G401 (cell line): ENCODE results near the gene CLN5. TPM values are rescaled to one million over a fixed set of nuclear protein-coding genes. Genes with fewer than 3 reads are reported as not detected.
"Not testable (repeated sequence)": the region's sequence is repeated elsewhere in the genome, so short reads cannot be mapped to it uniquely, and the experiment has no call there.

Experiments
- DNase-seq: peaks from one replicate; pipeline ENCODE4 v3.0.0-alpha.2; 2015; ENCODE audit warnings: low spot score
- in situ Hi-C: cut with HindIII; loops from 2 replicates; pipeline ENCODE4 v1.10.0; 2016; ENCODE audit warnings: low sequenced_read_pairs, mixed read lengths
- total RNA-seq: library from RNA; depleted of rRNA; stranded (reverse); fragments of >200 nt; shearing (Covaris generic); gene quantifications from 2 replicates; pipeline ENCODE4 v1.2.3, GENCODE V29; 2014; rRNA removed

CLN5 gene
- 13.0 and 19.5 TPM in 2 replicates for total RNA-seq

DNA sequence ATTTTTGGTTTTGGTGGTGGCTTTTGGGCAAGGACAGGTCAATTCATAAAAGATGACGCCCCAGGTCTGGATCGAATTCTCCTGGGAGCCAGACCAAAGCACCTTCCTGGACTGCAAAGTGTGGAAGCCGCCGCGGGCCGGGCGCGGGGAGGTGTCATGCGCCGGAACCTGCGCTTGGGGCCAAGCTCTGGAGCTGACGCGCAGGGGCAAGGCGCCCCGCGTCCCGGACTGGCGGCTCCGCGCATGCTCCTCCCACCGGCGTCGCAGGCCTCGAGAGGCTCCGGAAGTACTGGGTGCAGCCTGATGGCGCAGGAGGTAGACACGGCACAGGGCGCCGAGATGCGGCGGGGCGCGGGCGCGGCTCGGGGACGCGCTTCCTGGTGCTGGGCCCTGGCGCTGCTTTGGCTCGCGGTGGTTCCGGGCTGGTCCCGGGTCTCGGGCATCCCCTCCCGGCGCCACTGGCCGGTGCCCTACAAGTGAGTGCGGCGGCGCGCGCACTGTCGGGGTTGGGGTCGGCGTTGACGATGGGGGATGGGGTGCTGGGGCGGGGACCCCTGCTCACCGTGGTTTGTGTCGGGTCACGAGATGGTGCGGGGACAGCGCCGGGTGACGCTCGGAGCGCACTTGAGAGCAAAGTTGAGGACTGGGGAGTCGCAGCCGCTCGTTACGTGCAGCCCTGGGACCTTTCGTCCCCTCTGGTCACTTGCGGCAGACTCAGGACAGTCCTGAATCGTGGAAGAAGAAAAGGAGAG lies at the start of gene CLN5:
CLN5 (plus strand) TSS at position 286 of the 752 bp plus-strand sequence; CDS start at position 304, 18 bp downstream.
- peak; percentile 88 for DNase-seq
- in situ Hi-C loops, result no loop called here

DNA sequence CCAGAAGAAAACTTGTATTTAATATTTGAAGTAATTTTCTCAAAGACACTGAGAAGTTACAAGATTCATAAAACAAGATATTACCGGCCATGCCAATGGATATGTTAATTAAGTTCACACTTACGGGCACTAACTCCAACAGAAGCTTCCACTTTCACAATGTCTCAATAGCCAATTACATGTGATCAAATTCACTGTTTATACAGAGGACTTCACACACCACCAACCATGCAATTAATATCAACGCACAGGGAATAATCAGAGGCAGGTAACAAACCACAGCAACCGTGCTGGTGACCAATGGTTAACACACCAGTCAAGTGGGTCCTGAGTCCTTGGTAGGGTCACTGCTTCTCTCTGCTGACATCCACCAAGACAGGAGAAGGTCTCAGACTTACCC lies 49.5 kb upstream of the CLN5 start:
- in situ Hi-C loops, result no loop called here
- no peak for DNase-seq

DNA sequence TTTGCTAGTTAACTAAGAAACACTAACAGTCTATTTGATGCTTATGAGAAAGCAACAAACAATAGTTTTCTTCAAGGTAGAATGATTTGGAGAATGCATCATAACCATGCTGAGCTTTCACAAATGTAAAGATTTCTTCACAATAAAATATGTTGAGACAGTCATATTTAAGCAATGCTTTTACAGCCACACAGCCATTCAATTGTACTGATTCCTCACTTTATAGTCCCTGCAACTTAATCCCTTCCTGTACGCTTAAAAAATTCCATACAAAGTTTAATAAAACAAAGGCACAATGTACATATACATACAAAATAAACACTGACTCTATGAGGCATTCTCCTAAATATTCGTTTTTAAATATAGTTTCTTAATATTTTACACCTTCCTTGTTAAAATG lies 48.2 kb upstream of the CLN5 start:
- DNase-seq, result no peak
- in situ Hi-C loops, result no loop called here

DNA sequence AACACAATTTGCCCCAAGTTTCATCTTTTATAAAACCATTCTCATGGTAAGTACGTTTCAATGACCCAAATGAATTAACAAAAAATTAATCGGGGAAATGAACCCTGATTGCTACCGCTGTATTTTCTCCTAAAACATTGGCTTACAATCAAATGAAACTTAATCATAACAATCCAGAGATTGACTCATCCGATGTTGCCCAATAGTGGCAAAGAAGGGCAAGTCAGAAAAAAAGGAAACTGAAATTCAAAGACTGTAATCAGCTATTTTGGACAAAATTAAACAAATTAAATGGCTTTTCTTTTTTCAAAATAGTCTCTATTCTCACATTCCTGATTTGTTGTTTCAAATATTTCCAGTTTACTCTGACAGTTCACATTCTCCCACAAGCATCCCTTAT lies 47.4 kb upstream of the CLN5 start:
- DNase-seq, result no peak
- in situ Hi-C loops, result no loop called here

DNA sequence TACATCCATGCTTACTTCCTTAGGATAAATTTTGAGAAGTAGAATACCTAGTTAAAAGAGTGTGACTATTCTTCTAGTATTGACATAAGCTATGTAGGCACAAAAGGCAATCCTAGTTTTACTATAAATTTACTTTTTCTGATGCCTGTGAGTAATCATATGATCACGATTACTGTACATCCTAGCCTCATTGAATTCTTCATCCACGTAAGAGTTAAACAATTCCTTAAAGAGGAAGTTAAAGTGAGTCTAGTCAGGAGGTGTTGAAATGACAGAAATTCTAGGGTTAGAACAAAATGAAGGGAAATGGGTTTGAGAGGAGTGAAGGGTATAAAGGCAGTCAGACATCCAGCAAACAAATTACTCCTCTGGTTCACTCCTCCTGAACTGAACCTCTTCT lies 43.7 kb upstream of the CLN5 start, which contains the start of gene ACOD1:
ACOD1 (plus strand) TSS at position 363 of the 400 bp plus-strand sequence. CDS start 48 bp downstream, outside the sequence.
- in situ Hi-C loops, result no loop called here

DNA sequence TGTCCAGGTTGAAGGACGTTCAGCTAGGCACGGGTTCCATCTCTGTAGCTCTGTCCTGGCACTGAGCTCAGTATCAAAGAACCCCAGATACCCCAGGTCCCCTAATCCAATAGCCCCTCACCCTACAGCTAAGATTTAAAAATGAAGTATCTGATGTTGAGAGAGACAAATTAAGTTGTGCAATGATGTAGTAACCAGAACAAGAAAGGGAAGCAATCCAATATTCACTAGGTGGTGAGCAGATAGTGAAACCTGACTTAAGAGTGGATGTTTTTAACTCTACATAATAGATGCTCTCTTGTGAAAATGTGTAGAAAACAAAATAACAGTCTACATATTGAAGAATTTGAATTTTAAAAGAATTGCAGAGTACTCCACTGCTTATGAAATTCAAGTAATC lies 41.8 kb upstream of the CLN5 start:
- no peak for DNase-seq
- in situ Hi-C loops, result no loop called here

More for the DNA sequence above, 43.7 kb upstream of the CLN5 start, which contains the start of gene ACOD1:
- no peak for DNase-seq

DNA sequence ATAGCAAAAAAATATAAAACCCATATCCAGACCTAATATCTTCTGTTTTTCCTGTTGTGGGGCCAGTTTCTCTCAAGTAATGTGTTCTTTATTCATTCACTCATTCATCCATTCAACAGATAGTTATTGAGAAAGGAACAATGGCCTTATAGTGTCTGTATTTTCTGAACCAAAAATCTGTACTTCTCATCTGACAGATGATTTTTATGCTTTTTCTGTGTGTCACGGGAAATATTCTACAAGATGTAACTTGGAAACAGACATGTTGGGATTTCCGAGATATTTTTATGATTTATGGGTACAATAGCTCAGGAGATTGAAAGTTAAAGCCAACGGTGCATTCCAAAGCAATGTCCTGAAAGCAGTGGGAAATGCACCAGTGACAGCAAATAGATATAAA lies 37.9 kb upstream of the CLN5 start:
- in situ Hi-C loops, result no loop called here

DNA sequence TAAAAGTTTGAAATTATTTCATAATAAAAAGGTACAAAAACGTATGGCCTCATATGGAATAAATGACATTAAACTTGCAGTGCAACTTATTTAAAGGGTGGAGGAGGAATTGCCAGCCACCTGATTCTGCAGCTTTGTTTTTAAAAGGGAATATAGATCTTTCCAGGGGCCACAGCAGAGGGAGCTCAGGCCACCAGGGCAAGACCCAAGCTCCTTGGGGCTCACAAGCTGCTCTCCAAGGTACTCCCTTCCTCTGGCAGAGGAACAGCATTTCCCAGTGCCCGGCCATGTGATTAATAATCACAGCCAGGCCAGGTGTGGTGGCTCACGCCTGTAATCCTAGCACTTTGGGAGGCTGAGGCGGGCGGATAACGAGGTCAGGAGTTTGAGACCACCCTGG lies 37.3 kb upstream of the CLN5 start:
- no peak for DNase-seq
- in situ Hi-C loops, result no loop called here

More for the DNA sequence above, 37.9 kb upstream of the CLN5 start:
- DNase-seq, result no peak

DNA sequence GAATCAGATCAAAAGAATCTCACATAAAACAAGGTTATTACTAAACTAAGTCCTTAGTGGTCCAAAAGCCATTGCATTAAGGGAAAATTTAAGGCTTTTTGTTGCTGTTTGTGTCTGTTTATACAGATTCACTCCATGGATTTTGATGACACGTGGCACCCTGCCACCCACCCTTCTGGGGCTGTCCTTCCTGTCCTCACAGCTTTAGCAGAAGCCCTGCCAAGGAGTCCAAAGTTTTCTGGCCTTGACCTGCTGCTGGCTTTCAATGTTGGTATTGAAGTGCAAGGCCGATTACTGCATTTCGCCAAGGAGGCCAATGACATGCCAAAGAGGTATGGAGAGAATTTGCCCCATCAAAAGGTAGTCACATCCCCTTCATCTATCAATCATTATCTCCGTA lies 36.7 kb upstream of the CLN5 start:
- no peak for DNase-seq
- in situ Hi-C loops, result no loop called here

DNA sequence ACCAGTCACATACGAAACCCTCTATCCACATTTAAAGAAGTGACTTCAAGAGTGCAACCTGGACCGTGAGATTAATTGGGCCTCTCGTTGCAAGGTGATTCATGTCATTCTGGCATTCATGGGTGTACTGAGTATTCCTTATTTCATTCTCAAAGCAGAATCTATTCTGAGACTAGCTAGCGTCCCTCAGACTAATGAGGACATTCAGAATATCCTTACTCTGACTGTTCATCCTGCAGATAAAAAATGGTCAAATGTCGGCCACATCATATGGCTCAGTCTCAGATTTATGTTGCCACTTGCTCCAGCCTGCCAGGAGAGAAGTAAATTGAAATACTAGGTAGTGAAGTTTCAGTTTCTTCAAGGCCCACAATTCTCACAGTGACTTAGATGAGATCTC lies 36.2 kb upstream of the CLN5 start:
- no peak for DNase-seq
- in situ Hi-C loops, result no loop called here

DNA sequence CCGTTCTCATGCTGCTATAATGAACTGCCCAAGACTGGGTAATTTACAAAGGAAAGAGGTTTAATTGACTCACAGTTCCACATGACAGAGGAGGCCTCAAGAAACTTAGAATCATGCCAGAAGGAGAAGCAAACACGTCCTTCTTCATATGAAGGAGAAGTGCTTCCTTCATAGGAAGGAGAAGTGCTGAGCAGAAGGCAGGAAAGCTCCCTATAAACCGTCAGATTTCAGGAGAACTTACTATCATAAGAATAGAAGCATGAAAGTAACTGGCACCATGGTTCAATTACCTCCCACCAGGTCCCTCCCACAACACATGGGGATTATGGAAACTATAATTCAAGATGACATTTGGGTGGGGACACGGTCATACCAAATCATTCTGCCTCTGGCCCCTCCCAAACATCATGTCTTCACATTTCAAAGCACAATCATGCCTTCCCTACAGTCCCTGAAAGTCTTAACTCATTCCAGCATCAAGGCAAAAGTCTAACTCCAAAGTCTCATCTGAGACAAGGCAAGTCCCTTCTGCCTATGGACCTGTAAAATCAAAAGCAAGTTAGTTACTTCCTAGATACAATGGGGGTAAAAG lies 32.9 kb upstream of the CLN5 start:
- DNase-seq, result no peak
- in situ Hi-C loops, result no loop called here

DNA sequence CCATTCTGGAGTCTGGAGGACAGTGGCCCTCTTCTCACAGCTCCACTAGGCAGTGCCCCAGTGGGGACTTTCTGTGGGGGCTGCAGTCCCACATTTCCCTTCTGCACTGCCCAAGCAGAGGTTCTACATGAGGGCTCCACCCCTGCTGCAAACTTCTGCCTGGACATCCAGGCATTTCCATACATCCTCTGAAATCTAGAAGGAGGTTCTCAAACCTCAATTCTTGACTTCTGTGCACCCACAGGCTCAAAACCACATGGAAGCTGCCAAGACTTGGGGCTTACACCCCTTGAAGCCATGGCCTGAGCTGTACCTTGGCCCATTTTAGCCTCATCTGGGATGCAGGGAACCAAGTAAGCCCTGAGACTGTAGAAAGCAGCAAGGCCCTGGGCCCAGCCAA lies 32.1 kb upstream of the CLN5 start:
- in situ Hi-C loops, DNase-seq: not testable (repeated sequence)

DNA sequence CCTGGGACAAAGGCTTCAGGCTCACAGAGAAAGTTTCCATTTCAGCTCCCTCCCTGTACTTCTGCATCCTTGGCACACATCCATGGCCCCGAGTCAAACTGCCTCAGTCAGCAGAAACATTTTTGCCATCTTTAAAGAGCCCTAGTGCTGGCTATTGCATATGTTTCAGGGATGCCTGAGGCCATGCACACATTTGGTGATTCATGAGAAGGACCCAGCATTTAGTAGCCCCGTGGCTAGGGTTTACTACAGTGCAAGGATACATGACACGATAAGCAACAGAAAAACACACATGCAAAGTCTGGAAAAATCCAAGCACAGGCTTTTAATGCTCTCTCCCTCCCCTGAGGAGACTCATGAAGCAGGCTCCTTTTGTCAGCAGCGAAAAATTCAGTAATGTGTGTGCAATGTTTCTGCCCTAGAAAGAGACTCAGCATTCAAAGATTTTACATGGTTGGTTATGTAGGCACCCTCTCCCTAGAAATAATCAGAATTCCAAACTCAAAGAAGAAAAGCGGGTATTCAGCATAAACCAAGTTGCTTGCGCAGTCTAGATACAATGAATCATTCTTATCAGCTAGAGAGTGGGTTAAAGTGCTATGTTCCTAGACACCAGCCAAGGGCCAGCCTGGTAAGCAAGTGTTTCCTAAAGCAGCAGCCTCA lies 26.0 kb upstream of the CLN5 start:
- in situ Hi-C loops, result no loop called here
- DNase-seq, result peak; percentile 74

DNA sequence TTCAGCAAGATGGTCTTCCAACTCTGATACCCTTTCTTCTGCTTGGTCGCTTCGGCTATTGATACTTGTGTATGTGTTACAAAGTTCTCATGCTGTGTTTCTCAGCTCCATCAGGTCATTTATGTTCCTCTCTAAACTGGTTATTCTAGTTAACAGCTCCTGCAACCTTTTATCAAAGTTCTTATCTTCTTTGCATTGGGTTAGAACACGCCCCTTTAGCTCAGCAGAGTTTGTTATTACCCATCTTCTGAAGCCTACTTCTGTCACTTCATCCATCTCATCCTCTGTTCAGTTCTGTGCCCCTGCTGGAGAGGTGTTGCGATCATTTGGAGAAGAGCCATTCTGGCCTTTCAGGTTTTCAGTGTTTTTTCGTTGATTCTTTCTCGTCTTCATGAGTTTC lies 24.9 kb upstream of the CLN5 start:
- in situ Hi-C loops, result no loop called here
- DNase-seq, result no peak

DNA sequence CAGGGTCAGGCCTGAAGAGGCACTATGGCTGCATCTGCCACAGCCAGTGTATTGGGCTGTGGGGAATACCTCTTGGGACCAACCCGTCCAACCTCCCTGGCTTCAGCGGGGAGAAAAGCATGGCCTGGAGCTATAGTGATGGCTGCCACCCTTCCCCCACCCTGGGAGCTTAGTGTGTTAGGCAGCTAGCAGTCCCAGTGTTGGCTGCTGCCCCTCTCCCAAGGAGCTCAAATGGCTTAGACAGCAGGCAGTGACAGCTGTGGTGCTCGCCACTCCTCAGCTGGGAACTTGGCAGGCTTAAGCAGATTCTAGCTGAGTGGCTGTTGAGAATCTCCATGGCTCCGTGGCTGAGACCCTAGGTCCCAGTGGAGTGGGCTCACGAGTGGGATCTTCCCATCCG lies 23.8 kb upstream of the CLN5 start:
- no peak for DNase-seq
- in situ Hi-C loops, result no loop called here

DNA sequence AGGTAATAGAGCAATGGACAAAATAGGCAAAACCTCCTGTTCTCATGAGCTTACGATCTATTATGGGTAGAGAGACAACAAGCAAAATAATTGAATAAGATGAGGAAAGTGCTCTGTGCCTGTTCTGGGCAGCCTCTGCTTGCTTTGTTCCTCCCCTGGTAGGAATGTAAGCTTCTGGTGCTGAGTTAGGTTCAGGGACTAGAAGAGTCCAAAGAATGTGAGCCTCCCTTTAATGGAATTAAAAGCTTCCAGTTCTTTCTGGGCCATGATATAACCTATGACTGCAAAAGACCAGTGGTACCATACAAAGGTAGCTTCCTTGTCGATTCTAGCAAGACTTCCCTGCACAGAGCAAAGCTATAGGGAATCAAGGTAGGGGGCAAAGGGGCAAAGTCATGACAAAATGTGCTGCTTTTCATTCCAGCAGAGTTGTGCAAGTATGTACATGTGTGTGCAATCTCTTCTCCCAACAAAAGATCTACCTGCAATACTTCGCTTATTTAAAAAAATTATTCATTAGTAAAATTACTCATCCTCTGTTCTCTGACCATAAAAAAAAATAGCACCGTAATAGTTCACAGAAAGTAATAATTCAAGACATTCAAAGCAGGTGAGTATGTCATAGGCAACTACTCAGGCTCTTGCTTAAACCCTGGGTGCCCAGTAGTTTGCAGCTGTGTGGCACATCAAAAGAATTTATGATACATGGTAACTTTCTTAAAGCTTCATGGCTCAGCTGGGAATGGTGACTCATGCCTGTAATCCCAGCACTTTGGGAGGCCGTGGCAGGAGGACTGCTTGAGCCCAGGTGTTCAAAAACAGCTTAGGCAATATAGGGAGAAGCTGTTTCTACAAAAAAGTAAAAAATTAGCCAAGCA lies 22.2 kb upstream of the CLN5 start:
- DNase-seq, result no peak

DNA sequence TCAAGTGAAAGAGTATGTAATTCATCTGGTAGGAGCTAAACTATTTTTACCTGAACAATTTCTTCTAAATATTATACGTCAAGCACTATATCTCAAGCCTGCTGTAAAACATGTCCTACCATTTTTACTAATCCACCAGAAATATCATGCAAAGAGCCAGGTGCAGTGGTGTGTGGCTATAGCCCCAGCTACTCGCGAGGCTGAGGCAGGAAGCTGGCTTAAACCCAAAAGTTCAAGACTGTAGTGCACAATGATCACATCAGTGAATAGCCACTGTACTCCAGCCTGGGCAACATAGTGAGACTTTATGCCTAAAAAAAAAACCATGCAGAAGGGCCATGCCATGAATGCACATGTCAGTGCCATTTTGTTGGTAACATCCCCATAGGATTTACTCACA lies 20.7 kb upstream of the CLN5 start:
- peak; percentile 53 for DNase-seq
- in situ Hi-C loops, result no loop called here

More for the DNA sequence above, 22.2 kb upstream of the CLN5 start:
- in situ Hi-C loops, result no loop called here

DNA sequence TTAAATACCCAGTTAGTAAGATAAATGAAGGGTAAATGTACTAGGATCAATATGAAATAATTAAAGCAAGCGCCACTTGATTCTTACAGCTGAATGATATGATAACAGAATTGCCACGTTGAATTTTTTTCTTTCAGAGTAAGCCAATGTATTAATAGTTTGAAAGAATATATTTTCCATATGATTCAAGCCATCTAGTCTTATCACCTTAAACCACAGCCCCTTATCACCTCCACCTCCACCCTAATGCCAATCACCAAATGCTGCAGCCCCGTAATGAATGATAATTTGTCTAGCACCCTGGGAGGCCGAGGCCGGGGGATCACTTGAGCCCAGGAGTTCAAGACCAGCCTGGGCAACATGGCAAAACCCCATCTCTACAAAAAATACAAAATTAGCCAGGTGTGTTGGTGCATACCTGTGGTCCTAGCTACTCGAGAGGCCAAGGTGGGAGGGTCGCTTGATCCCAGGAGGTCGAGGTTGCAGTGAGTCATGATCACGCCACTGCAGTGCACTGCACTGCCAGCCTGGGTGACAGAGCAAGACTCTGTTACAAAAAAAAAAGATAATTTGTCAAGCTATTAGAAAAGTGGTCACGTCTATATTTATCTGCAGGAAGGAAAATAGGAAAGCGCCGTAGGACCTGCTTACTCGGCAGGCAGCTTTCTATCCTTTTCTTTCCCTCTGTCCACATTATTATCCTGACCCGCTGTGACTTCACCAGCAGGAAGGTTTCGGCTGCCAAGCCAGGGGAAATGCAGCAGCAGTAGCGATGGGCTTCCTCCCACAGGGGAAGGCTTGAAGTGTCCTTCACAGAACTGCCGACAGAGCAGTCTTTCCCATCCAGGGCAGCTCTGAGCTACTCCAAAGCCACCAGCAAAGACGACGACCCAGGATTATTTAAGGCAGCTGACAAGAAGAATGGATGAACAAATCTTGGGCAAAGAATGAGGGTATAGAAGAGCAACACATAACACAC lies 19.7 kb upstream of the CLN5 start:
- in situ Hi-C loops, result no loop called here
- DNase-seq, result peak; percentile 91
